Measurements from ENCODE around the gene LSS. TPM values are rescaled to one million over a fixed set of nuclear protein-coding genes. Genes with fewer than 3 reads are reported as not detected.
"Not testable (repeated sequence)": the region's sequence is repeated elsewhere in the genome, so short reads cannot be mapped to it uniquely, and the experiment has no call there.

Gene LSS
- polyA plus RNA-seq, 1 donor from 2014 or later, result 13.5 TPM

DNA sequence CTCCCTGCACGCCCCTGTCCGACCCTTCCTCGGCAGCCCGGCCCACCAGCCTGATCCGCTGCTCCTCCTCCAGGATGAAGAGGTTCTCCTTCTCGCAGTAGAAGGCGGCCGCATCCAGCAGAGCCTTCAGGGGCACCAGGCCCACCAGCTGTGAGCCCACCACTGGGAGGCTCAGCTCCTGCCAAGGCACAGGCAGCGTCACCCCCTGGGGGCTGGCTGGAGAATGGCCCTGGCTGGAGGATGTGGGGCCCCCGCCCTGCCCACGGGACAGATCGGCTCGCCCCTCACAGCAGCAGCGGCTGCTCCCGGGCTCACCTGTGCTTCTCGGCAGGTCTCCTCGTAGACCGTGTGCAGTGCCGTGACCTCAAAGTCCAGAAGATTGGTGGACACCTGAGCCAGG is 78.5 kb downstream of the LSS start:
- Mint-ChIP-seq H3K9me3 (no peaks in the 10 kb centered on the region), H3K27ac (no peak overlapping the region), H3K4me3 (no peak overlapping the region), H3K36me3 (no peaks in the 10 kb centered on the region), H3K27me3 (peaks cover 3% of the 10 kb centered on the region), H3K4me1 (no peaks in the 10 kb centered on the region)

DNA sequence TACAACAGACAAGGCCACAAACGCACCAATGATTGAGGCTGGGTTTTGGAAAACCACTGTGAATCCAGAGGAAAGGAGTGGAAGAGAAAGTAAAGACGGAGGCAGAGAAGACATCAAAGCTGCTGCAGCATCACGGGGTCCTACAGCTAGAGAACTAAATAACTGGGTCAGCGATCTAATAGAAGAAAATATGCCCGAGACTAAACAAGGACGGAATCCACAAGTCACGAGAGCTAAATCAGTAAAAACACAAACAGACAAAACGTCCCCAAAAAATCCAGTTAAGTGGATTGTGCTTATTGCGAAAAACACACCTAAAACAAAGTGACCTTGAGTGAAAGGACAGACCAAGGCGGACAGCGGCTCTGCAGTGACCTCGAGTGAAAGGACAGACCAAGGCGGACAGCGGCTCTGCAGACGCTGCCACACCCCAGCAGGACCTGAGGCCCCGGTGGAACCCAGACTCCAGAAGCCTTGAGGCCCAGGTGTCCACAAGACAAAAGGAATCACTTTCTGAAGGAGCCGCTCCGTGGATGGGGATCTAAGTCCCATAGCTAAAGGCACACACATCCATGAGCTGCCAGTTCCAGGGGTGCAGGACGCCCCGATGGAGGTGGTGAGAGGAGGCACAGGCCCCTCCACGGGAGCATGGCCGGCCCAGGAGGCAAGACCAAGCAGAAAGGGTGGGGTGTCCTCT is 79.2 kb downstream of the LSS start:
- Mint-ChIP-seq H3K27ac (no peak overlapping the region), H3K27me3 (peaks cover 3% of the 10 kb centered on the region), H3K9me3 (no peaks in the 10 kb centered on the region), H3K4me1 (peaks cover 0 to 2% (median 0%) of the 10 kb centered on the region in 3 donors), H3K4me3 (no peak overlapping the region), H3K36me3 (no peaks in the 10 kb centered on the region)

DNA sequence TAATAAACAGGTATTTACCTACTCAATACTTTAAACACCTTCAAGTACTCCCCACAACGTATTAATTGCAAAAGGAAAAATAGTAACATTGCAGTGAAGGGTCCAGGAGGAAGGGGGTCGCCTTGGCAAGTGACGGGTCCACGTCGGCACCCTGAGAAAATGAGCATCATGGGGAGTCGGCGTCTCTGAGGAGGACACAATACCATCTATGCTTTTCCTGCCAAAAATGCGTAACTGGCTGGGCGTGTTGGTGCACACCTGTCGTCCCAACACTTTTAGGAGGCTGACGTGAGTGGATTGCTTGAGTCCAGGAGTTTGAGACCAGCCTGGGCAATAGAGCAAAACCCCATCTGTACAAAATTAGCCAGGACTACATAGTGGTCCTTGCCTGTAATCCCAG is 80.5 kb downstream of the LSS start:
- Mint-ChIP-seq H3K27me3 (peaks cover 3% of the 10 kb centered on the region), H3K4me3 (no peak overlapping the region), H3K27ac (no peak overlapping the region), H3K9me3 (no peaks in the 10 kb centered on the region), H3K4me1 (peaks cover 6 to 8% (median 7%) of the 10 kb centered on the region in 3 donors), H3K36me3 (no peaks in the 10 kb centered on the region)

DNA sequence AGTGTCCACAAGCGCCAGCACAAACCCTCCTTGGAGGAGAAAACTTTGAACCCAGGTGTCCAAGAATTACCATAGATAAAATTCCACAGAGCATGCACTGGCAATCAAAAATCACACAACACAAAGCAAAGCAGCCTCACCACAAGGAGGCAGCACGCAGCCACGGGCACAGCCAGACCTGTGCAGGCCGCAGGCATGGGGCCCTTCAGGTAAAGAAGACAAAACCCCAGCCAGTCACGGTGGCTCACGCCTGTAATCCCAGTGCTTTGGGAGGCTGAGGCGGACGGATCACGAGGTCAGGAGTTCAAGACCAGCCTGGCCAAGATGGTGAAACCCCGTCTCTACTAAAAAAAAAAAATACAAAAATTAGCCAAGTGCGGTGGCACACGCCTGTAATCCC is 81.1 kb downstream of the LSS start:
- H3K9me3 Mint-ChIP-seq, H3K4me3 Mint-ChIP-seq, H3K27me3 Mint-ChIP-seq, H3K4me1 Mint-ChIP-seq, H3K27ac Mint-ChIP-seq, H3K36me3 Mint-ChIP-seq: not testable (repeated sequence)

DNA sequence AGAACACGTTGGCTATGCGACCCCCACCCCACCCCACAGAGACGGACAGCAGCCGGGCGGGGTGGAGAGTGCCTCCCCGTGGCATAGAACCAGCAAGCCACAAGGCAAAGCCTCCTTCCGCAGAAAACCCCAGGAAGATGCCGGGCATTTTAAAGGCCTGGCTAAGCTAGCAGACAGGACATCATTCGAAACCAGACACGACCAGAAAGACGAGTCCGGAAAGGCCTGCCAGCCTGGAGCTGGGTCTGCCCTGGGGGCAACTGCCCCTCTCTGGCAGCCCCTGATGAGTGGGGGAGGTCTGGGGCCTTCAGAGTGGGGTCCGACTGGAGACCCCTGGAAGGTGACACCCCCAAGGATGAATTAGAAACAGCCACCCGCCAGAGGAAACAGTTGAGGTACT is 81.7 kb downstream of the LSS start:
- H3K4me3 Mint-ChIP-seq, result no peak overlapping the region
- no peak overlapping the region for H3K27ac Mint-ChIP-seq
- no peaks in the 10 kb centered on the region for H3K27me3 Mint-ChIP-seq
- H3K36me3 Mint-ChIP-seq, result no peaks in the 10 kb centered on the region
- H3K4me1 Mint-ChIP-seq, result peaks cover 6 to 9% (median 7%) of the 10 kb centered on the region in 3 donors
- H3K9me3 Mint-ChIP-seq, result no peaks in the 10 kb centered on the region

DNA sequence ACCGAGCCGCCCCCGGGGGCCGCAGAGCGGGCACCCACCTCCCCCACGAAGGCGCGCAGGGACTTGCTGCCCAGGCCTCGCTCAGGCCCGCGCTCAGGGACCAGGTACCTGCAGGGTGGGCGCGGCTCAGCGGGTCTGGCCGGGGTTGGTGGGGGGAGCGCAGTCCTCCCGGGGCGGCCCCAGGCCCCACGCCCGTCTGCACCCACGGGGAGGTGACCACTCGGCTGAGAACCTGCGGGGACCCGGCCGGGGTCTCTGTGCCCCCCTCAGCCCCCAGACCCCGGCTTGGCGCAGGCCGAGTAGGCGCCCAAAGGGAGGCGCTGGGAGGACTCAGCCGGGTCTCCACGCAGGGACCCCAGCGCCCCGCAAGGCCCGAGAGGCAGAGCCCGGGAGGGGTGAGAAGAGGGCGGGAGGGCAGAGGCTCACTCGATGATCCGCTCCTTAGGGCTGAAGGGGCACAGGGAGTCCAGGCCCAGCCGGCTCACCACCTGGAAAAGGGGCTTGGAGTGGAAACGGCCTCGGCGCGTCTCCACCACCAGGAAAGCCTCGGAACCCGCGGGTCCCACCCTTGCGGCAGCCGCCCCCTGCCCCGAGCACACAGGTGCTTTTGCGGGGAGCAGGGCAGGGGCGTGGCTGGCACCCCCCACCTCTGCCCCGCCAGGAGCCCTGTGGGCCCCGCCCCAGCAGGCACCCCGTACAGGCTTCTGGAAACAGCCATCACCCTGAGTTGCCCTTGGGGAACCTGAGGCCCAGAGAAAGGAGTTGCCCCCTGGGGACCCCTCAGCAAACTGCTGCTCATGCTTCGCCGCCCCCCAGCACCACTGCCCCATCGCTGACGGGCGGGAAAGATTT is 82.5 kb downstream of the LSS start:
- H3K27me3 Mint-ChIP-seq, result no peaks in the 10 kb centered on the region
- H3K4me3 Mint-ChIP-seq, result no peak overlapping the region
- H3K4me1 Mint-ChIP-seq, result peaks cover 6 to 9% (median 7%) of the 10 kb centered on the region in 3 donors
- H3K9me3 Mint-ChIP-seq, result no peaks in the 10 kb centered on the region
- H3K27ac Mint-ChIP-seq, result no peak overlapping the region
- H3K36me3 Mint-ChIP-seq, result no peaks in the 10 kb centered on the region

DNA sequence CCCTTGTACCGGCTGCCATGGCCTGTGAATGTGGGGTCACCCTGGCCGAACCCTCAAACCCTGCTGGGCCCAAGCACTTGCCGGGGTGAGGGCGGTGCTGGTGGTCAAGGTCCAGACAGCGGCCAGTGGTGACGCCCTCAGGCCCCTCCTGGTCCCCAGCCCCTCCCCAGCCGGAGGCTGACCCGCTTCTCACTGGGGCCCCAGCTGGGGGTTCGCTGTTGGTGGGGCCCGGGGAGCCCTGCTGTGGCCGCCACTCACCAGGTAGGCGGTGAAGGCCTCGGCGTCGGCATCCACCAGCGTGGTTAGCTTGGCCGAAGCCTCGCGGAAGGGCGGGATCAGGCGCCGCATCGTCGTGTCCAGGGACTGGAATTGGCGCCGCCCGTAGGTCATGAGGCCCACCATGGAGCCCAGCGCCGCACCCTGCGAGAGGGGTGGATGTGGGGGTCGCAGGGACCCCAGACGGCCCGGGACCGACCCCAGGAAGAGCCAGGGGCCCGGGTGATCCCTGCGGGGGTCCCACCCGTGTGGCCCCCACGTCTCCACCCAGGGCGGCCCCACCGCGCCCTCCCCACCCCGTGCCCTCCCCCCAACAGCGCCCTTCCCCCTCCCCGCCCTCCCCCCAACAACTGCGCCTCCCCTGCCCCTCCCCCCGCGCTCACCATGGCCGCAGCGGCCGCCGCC is 83.3 kb downstream of the LSS start:
- H3K36me3 Mint-ChIP-seq, result no peaks in the 10 kb centered on the region
- H3K4me1 Mint-ChIP-seq, result peaks cover 6 to 9% (median 7%) of the 10 kb centered on the region in 3 donors
- H3K27me3 Mint-ChIP-seq, result no peaks in the 10 kb centered on the region
- H3K9me3 Mint-ChIP-seq, result no peaks in the 10 kb centered on the region
- H3K4me3 Mint-ChIP-seq, result peak overlapping the region in 1 of 4 donors; percentile 45
- no peak overlapping the region for H3K27ac Mint-ChIP-seq

DNA sequence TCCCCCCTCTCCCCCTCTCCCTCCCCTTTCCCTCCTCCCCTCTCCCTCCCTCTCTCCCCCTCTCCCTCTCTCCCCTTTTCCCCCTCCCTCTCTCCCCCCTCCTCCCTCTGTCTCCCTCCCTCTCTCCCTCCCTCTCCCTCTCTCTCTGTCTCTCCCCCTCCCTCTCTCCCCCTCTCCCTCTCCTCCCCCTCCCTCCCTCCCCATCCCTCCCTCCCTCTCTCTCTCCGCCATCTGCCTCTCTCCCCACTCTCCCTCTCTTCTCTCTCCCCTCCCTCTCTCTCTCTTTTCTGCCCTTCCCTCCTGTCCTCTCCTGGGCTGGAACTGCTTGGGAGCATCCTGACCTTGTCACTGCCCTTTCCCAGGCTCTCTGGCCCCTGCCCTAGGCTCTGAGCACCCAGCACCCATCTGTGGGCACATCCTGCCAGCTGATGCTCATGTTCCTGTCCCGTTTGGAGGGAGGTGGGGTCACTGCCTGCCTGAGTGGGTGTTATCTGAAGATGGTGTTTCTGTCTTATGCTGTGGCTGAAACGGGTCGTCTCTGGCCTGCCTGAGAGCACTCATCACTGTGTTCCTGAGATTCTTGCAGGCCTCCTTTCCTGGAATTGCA is 84.0 kb downstream of the LSS start:
- Mint-ChIP-seq H3K27ac (no peak overlapping the region), H3K4me3 (peak overlapping the region in 3 of 4 donors; percentile 25 to 81 (median 45)), H3K9me3 (no peaks in the 10 kb centered on the region), H3K4me1 (peaks cover 6 to 9% (median 7%) of the 10 kb centered on the region in 3 donors), H3K36me3 (no peaks in the 10 kb centered on the region), H3K27me3 (no peaks in the 10 kb centered on the region)

DNA sequence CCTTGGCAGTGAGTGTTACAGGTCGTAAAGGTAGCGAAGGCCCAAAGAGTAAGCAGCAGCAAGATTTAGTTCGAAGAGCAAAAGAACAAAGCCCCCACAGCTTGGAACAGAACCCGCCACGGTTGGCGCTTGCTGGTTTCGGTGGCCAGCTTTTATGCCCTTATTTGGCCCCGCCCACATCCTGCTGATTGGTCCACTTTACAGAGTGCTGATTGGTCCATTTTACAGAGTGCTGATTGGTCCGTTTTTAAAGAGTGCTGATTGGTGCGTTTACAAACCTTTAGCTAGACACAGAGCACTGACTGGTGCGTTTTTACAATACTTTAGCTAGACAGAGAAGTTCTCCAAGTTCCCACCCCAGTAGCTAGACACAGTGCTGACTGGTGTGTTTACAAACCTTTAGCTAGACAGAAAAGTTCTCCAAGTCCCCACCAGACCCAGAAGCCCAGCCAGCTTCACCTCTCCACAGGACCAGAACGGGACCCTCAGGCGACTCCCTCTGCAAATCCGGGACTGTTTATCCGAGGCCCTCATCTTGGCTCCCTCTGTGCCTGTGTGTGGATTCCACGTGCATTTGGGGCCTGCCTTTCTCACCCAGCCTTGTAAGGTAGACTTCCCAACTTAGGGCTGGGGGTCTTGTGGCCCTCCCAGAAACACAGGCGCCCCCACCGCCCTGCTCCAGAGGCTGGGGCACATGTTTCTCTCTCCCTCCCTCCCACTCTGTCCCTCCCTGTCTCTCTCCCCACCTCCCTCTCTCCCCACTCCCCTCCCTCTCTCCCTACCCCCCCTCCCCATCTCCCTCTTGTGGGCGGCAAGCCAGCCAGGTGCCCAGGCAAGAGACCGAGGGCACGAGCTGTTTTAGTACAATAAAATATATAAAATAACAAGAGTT is 85.7 kb downstream of the LSS start:
- Mint-ChIP-seq H3K4me1 (peaks cover 6 to 9% (median 7%) of the 10 kb centered on the region in 3 donors), H3K36me3 (no peaks in the 10 kb centered on the region), H3K27me3 (peaks cover 3% of the 10 kb centered on the region), H3K9me3 (no peaks in the 10 kb centered on the region), H3K4me3 (no peak overlapping the region), H3K27ac (no peak overlapping the region)

DNA sequence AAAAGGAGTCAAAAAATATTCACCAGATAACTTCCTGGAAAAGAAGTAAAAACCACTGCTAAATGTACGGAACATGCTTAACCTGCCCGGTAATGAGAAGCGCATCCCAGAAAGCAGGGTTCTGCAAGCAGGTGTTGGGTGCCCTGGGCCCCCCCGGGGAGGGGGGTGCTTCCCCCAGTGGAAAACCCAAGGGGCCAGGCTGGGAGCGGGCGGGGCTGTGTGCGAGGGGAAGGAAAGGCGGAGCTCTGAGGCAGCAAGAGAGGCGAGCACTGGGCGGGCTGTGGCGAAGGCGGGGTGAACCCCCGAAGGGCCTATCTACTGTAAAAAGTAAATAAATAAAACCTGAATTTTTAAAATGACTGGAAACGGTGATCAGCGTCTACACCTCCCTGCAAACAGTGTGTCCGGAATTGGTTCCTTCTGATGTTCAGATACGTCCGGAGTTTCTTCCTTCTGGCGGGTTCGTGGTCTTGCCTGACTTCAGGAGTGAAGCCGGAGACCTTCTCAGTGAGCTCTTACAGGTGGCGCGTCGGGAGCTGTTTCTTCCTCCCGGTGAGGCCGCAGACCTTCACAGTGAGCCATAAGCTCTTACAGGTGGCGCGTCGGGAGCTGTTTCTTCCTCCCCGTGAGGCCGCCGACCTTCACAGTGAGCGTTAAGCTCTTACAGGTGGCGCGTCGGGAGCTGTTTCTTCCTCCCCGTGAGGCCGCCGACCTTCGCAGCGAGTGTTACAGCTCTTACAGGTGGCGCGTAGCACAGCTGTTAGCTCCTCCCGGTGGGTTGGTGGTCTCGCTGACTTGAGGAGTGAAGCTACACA is 86.6 kb downstream of the LSS start:
- Mint-ChIP-seq H3K9me3 (no peaks in the 10 kb centered on the region), H3K36me3 (no peaks in the 10 kb centered on the region), H3K27me3 (peaks cover 4% of the 10 kb centered on the region), H3K4me1 (peaks cover 6 to 9% (median 7%) of the 10 kb centered on the region in 3 donors), H3K27ac (no peak overlapping the region), H3K4me3 (peak overlapping the region in 1 of 4 donors; percentile 8)

DNA sequence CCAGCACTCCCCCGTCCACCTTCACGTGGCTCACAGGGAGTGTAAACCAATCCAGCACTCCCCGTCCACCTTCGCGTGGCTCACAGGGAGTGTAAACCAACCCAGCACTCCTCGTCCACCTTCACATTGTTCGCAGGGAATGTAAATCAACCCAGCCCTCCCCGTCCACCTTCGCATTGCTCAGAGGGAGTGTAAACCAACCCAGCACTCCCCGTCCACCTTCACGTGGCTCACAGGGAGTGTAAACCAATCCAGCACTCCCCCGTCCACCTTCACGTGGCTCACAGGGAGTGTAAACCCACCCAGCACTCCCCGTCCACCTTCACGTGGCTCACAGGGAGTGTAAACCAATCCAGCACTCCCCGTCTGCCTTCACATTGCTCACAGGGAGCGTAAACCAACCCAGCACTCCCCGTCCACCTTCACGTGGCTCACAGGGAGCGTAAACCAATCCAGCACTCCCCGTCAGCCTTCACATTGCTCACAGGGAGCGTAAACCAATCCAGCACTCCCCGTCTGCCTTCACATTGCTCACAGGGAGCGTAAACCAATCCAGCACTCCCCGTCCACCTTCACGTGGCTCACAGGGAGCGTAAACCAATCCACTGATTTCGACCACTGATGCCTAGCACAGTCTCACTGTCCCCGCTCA is 88.1 kb downstream of the LSS start:
- not testable (repeated sequence) for H3K27ac Mint-ChIP-seq, H3K9me3 Mint-ChIP-seq, H3K36me3 Mint-ChIP-seq, H3K4me3 Mint-ChIP-seq, H3K4me1 Mint-ChIP-seq, H3K27me3 Mint-ChIP-seq

DNA sequence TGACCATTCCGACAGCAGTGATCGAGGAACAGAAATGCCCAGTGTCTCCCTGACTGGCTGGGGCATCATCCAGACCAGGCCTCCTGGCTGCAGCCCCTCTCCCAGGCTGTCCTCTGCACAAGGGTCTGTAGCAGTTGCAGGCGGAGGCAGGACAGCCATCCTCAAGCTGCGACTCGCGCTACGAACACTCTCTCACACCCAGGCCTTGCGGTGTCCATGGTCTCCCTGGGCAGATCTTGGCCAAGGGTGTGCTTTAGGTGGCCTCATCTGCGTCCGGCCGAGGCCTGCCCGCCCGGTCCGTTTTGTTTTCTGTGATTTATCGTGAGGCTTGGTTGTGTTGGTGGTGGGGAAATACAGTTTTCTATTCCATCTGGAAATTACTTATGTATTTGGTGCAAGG is 88.9 kb downstream of the LSS start:
- Mint-ChIP-seq H3K27me3 (peaks cover 6% of the 10 kb centered on the region), H3K36me3 (no peaks in the 10 kb centered on the region)

DNA sequence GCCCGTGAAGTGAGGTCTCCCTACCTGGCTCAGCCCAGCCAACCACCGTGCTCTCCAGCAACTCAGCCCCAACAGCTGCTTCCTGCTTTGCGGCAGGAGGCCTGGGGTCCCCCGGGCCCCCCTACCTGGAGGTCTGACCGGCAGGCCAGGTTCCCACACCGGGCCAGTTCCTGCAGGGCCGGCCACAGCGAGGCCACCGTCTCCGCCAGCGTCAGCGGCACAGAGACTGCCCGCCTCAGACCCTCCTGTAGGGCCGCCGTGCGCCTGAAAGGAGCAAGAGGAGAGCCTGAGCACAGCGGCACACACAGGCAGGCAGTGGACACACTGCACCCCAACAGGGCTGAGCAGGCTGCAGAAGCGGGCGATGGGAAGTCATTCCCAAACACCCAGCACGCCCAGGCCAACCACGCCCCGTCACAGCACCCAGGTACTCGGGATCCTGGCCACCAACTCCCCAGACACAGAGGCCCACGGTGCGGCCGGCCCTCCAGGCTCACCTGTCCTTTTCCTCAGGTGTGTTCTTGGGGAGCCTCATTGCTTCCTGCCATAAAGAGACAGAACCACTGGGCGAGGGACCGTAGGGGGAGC is 90.1 kb downstream of the LSS start:
- no peaks in the 10 kb centered on the region for H3K36me3 Mint-ChIP-seq
- H3K4me1 Mint-ChIP-seq, result peaks cover 0 to 2% (median 2%) of the 10 kb centered on the region in 3 donors
- H3K9me3 Mint-ChIP-seq, result no peaks in the 10 kb centered on the region
- no peak overlapping the region for H3K27ac Mint-ChIP-seq
- peaks cover 6% of the 10 kb centered on the region for H3K27me3 Mint-ChIP-seq
- H3K4me3 Mint-ChIP-seq, result no peak overlapping the region

More for the DNA sequence above, 88.9 kb downstream of the LSS start:
- Mint-ChIP-seq H3K4me3 (no peak overlapping the region), H3K9me3 (no peaks in the 10 kb centered on the region), H3K4me1 (peaks cover 4 to 9% (median 7%) of the 10 kb centered on the region in 3 donors), H3K27ac (no peak overlapping the region)
